K562 (cell line): ENCODE data around the gene VPS37B. TPM values are rescaled to one million over a fixed set of nuclear protein-coding genes. Genes with fewer than 3 reads are reported as not detected.

Experiments
- ATAC-seq: fragments of 200-7000 bp; cut with Tn5 transposase; 3 replicates; pipeline ENCODE4 v1.9.1; 2020; ENCODE audit warnings: moderate library complexity
- BruUV-seq: library from RNA; stranded (reverse); fragments of 400-500 nt; replicated peaks from 2 replicates; lab custom pipeline; 2021; lab: Mats Ljungman, UMichigan
- CTCF ChIA-PET: fragments of 300-600 bp; formaldehyde crosslinking; extraction: SDS; loops from one replicate; lab custom pipeline; 2021; ENCODE audit warnings: low intra/inter-chr PET ratio; lab: Yijun Ruan, JAX
- POLR2A ChIA-PET: fragments of 300-600, 350-650 bp; sonication (Branson Sonifier 250); formaldehyde crosslinking; extraction: SDS; loops from one replicate; lab custom pipeline; 2021; ENCODE audit warnings: antibody characterized with exemption, inconsistent platforms; lab: Yijun Ruan, JAX
- DNase-seq, 4 experiments: peaks; one replicate each; pipeline versions ENCODE4 v3.0.0 to v3.0.0-alpha.2; 2011 to 2018; ENCODE audit warnings: low spot score in 3 of 4, mixed read lengths in 3 of 4; ENCODE audit errors: extremely low read depth in 1 of 4
- FAIRE-seq: peaks from 2 replicates; lab custom pipeline; 2011; peaks lifted over from hg19 to GRCh38; lab: Jason Lieb, UNC
- H2AFZ ChIP-seq: 2 replicates; pipeline ENCODE4 v1.6.0; 2011; ENCODE audit warnings: low read depth, low read length, control low read depth, inconsistent platforms
- H3K27ac ChIP-seq: fragments of 200-600 bp; 3 replicates; pipeline ENCODE4 v1.8.0; 2011; ENCODE audit warnings: low read depth, mild to moderate bottlenecking, control low read depth, inconsistent platforms, low read length, moderate library complexity, mixed read lengths; ENCODE audit errors: extremely low read depth
- H3K27me3 ChIP-seq, 2 experiments: fragments of 300-600 bp in 1 of 2; 2 replicates in 1 of 2; 3 replicates in 1 of 2; pipeline versions ENCODE4 v1.6.0 to v1.8.0; 2011; ENCODE audit warnings: inconsistent platforms in 2 of 2, low read length in 2 of 2, mild to moderate bottlenecking in 1 of 2, mixed read lengths in 1 of 2, moderate library complexity in 1 of 2; ENCODE audit not compliant: control insufficient read depth in 2 of 2, insufficient read depth in 2 of 2
- H3K36me3 ChIP-seq: fragments of 300-600 bp; 3 replicates; pipeline ENCODE4 v1.8.0; 2011; ENCODE audit warnings: mild to moderate bottlenecking, low read length, inconsistent platforms; ENCODE audit not compliant: control insufficient read depth, insufficient read depth
- H3K4me1 ChIP-seq, 2 experiments: fragments of 200-600 bp in 1 of 2; replicated peaks in 1 of 2; 2 replicates in 1 of 2; 3 replicates in 1 of 2; pipeline versions ENCODE4 v1.5.1 to v1.8.0; 2011; ENCODE audit warnings: inconsistent platforms in 2 of 2, low read length in 2 of 2, mild to moderate bottlenecking in 1 of 2, mixed read lengths in 1 of 2, moderate library complexity in 1 of 2; ENCODE audit not compliant: control insufficient read depth in 2 of 2, insufficient read depth in 2 of 2
- H3K4me2 ChIP-seq: 2 replicates; pipeline ENCODE4 v1.6.1; 2011; ENCODE audit warnings: low read length, control low read depth, inconsistent platforms, mixed read lengths; ENCODE audit not compliant: insufficient read depth
- H3K4me3 ChIP-seq: fragments of 200-600 bp; sonication (generic), shearing (Covaris generic); 2 replicates; pipeline ENCODE4 v1.5.1; 2016; ENCODE audit warnings: control low read depth, inconsistent platforms
- H3K79me2 ChIP-seq: fragments of 200-600 bp; 3 replicates; pipeline ENCODE4 v1.8.0; 2011; ENCODE audit warnings: low read length, inconsistent platforms; ENCODE audit not compliant: control insufficient read depth, insufficient read depth
- H3K9ac ChIP-seq, 2 experiments: 2 replicates each; pipeline versions ENCODE4 v1.6.0 to v1.6.1; 2011; ENCODE audit warnings: low read depth in 2 of 2, low read length in 2 of 2, control low read depth in 1 of 2, inconsistent platforms in 1 of 2, mild to moderate bottlenecking in 1 of 2, mixed read lengths in 1 of 2; ENCODE audit not compliant: insufficient read depth in 1 of 2
- H3K9me1 ChIP-seq: one replicate; pipeline ENCODE4 v1.6.0; 2011; ENCODE audit warnings: inconsistent platforms, mild to moderate bottlenecking, low read length, moderate library complexity; ENCODE audit not compliant: control insufficient read depth, insufficient read depth
- H3K9me3 ChIP-seq: replicated peaks from 2 replicates; pipeline ENCODE4 v1.5.1; 2011; ENCODE audit warnings: low read depth, low read length, inconsistent platforms; ENCODE audit not compliant: control insufficient read depth, insufficient read depth
- H4K20me1 ChIP-seq: replicated peaks from 2 replicates; pipeline ENCODE4 v1.6.1; 2011; ENCODE audit warnings: low read length, inconsistent platforms, mixed read lengths; ENCODE audit not compliant: control insufficient read depth, insufficient read depth
- BCOR ChIP-seq: fragments of 450-650 bp; IDR thresholded peaks from 2 replicates; pipeline ENCODE4 v1.6.1; 2016
- CHD2 ChIP-seq: IDR thresholded peaks from 2 replicates; pipeline ENCODE4 v1.6.1; 2011; ENCODE audit warnings: low read depth, low read length
- FOXP4 ChIP-seq: sonication (generic); formaldehyde crosslinking; IDR thresholded peaks from 2 replicates; pipeline ENCODE4 v1.8.0; 2022; ENCODE audit warnings: mild to moderate bottlenecking, missing genetic modification reagents, borderline replicate concordance
- GMEB1 ChIP-seq: fragments of 250-450 bp; sonication (Bioruptor Pico); IDR thresholded peaks from 2 replicates; pipeline ENCODE4 v1.4.0; 2020; ENCODE audit warnings: mild to moderate bottlenecking
- LARP7 ChIP-seq: fragments of 450-650 bp; IDR thresholded peaks from 2 replicates; pipeline ENCODE4 v1.6.1; 2016
- SRSF9 ChIP-seq: fragments of 200-400 bp; formaldehyde crosslinking; IDR thresholded peaks from 2 replicates; pipeline ENCODE4 v1.6.1; 2017; ENCODE audit warnings: low read depth, low read length, borderline replicate concordance
- ZNF311 ChIP-seq: fragments of 250-450 bp; sonication (Bioruptor Pico); IDR thresholded peaks from 2 replicates; pipeline ENCODE4 v1.4.0; 2020; ENCODE audit warnings: mild to moderate bottlenecking, moderate library complexity
- ZNF644 ChIP-seq: fragments of 200-800 bp; sonication (Bioruptor generic); IDR thresholded peaks from 2 replicates; pipeline ENCODE4 v1.6.1; 2016; ENCODE audit warnings: low read depth, missing genetic modification characterization, missing compliant biosample characterization
- ZNF707 ChIP-seq: fragments of 250-450 bp; sonication (Bioruptor Pico); conservative IDR thresholded peaks from 2 replicates; pipeline ENCODE4 v1.8.0; 2022; ENCODE audit warnings: inconsistent platforms, mild to moderate bottlenecking, moderate library complexity
- WGBS: fragments of 100-300 bp; shearing (Covaris generic); methylation state at CpG from one replicate; pipeline ENCODE4 v1.1.6; 2016; ENCODE audit warnings: low coverage, mixed read lengths; ENCODE audit not compliant: insufficient coverage; ENCODE audit errors: missing lambda C conversion rate; 5-methylcytosine and 5-hydroxymethylcytosine counted together
- in situ Hi-C: fragments of 300-500 bp; cut with MboI; formaldehyde crosslinking; loops from 4 replicates; pipeline ENCODE4 v1.15.0; 2018; ENCODE audit warnings: inconsistent platforms, mixed read lengths
- intact Hi-C: fragments of 100-400 bp; cut with micrococcal nuclease; formaldehyde crosslinking; loops from 2 replicates; pipeline ENCODE4 v1.14.2; 2022
- polyA plus RNA-seq, 8 experiments: library from polyadenylated mRNA; depleted of rRNA in 4 of 8; stranded (reverse) in 5 of 8; unstranded in 3 of 8; fragments of >200 nt; fragmentation: Nextera tagmentation in 2 of 8; fragmentation: Illumina TruSeq in 1 of 8; extraction: Ambion mirVana in 2 of 8; extraction: Trizol in 1 of 8; gene quantifications; 2 replicates each; pipeline versions ENCODE4 v1.2.1 to v1.2.3, GENCODE V29; 2011 to 2014; ENCODE audit warnings: inconsistent platforms in 1 of 8, missing spikeins in 1 of 8
- total RNA-seq, 7 experiments: library from RNA; depleted of rRNA in 6 of 7; stranded (reverse); fragments of >200 nt in 6 of 7; fragmentation: Illumina TruSeq in 2 of 7; extraction: Trizol in 2 of 7; gene quantifications; 2 replicates each; pipeline versions ENCODE4 v1.2.1 to v1.2.3, GENCODE V29; 2011 to 2021; ENCODE audit warnings: low replicate concordance in 1 of 7

Gene VPS37B
- total and polyA plus RNA-seq, 9 of the 15 experiments (the other 6 are each of a cell fraction or from before 2014, with no cell fraction given) = 0.28 to 37.4 (median 17.9) TPM

- Histone ChIP-seq H3K9me1 (no peaks in the 10 kb centered on the region), H3K4me2 (no peak overlapping the region), H3K27me3 (no peaks in the 10 kb centered on the region), H3K4me3 (no peak overlapping the region), H3K4me1 (peaks cover 13 to 48% of the 10 kb centered on the region in 2 experiments), H3K9ac (no peak overlapping the region), H3K9me3 (no peaks in the 10 kb centered on the region)
- FAIRE-seq (no peak), DNase-seq (no peak), ATAC-seq (no peak)
- POLR2A ChIA-PET = interaction anchor here (0.5 kb wide), 1 partner anchor 12 kb away, joined by 4 read pairs; no protein-coding TSS in a partner anchor
- intact Hi-C loops = loop anchor here (10.0 kb wide), 1 partner anchor 45 kb away; no protein-coding TSS in a partner anchor
- WGBS = 83% methylated on average over 18 of the region's 18 CpGs
- BruUV-seq = no TSS peak
- TF ChIP-seq ZNF644 (no peak), BCOR (0 out of 2 replicates have a peak, but pooled peaks have one; percentile 18), SRSF9 (no peak)
- TF ChIP-seq, all 486 proteins: peak for 1
- in situ Hi-C loops = no loop called here
- H2AFZ ChIP-seq = no peak overlapping the region
- CTCF ChIA-PET = no interaction called here
- no peak overlapping the region for H3K27ac ChIP-seq
- H4K20me1 ChIP-seq = peaks cover 26% of the 10 kb centered on the region
- H3K79me2 ChIP-seq = peaks cover 19% of the 10 kb centered on the region
- H3K36me3 ChIP-seq = peaks cover 2% of the 10 kb centered on the region; the same call in 2 of the 3 replicates
Observed at GRCh38 chr12:122839907-122840554, 55.9 kb downstream of the VPS37B start.

- DNase-seq = no peak
- Histone ChIP-seq H3K4me1 (peaks cover 21 to 44% of the 10 kb centered on the region in 2 experiments), H2AFZ (no peak overlapping the region), H3K4me3 (no peak overlapping the region), H3K4me2 (no peak overlapping the region), H3K9me3 (no peaks in the 10 kb centered on the region), H3K27ac (no peak overlapping the region), H3K79me2 (peaks cover 19% of the 10 kb centered on the region), H4K20me1 (peaks cover 19% of the 10 kb centered on the region), H3K27me3 (no peaks in the 10 kb centered on the region), H3K9ac (no peak overlapping the region), H3K9me1 (no peaks in the 10 kb centered on the region), H3K36me3 (peaks cover 2% of the 10 kb centered on the region; the same call in 2 of the 3 replicates)
- ChIA-PET POLR2A (no interaction called here), CTCF (no interaction called here)
- TF ChIP-seq FOXP4 (CRISPR knock-in tag) = no peak
- no peak for TF ChIP-seq ZNF707 (CRISPR knock-in tag)
- no peak for TF ChIP-seq CHD2
- TF ChIP-seq ZNF311 = no peak
- no peak for TF ChIP-seq LARP7
- TF ChIP-seq GMEB1 (CRISPR knock-in tag) = no peak
- no peak for ATAC-seq
- in situ Hi-C loops = no loop called here
- BruUV-seq = no TSS peak
- FAIRE-seq = no peak
- intact Hi-C loops = no loop called here
- WGBS = 75% methylated on average over 5 of the region's 5 CpGs
Observed at GRCh38 chr12:122838841-122839240, 57.1 kb downstream of the VPS37B start.
